HG02642 (cell line): Measurements from ENCODE around the gene ERGIC2.

Source experiments
- ATAC-seq: cut with Tn5 transposase; IDR thresholded peaks from one replicate; pipeline ENCODE4 v1.9.1; 2021; ENCODE audit warnings: mild to moderate bottlenecking; ENCODE audit not compliant: unreplicated experiment, poor library complexity

The ERGIC2 gene

DNA sequence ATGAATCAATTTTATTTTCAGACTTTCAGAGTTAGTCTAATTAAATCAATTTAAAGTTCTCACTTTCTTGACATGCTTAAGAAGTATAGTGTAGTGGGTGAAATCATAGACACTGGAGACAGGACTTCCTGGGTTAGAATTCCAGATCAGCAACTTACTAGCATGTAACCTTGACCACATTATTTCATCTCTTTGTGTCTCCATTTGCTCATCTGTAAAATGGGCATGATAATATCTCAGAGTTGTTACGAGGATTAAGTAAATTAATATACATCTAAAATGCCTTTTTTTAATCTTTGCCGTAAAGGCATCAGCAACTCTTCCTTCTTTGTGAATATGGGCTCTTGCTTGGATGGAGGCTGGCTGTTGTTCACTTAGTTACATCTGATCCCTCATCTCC is 1.3 kb upstream of the ERGIC2 start:
- no peak for ATAC-seq

GRCh38 chr12:29376118-29376517 is 4.9 kb downstream of the ERGIC2 start:
- ATAC-seq: no peak

- ATAC-seq: no peak
Measured at GRCh38 chr12:29374913-29375312, 6.1 kb downstream of the ERGIC2 start.

DNA sequence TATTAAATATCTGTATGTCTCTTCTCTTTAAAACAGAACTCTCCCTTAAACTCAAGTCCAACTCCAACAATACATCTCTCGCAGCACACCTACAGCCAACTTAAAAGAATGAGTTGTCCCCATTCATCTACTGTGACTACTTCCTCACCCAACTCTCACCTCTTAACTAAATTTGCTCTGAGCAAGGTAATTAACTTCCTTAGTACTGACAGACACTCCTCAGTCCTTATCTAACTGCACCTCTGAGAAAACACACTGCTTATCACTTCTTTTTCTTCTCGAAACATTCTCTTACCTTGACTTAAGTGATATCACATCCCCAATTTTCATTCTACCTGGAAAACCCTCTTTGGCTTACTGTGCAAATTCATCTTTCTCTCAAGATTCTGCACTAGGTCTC is 7.0 kb downstream of the ERGIC2 start:
- no peak for ATAC-seq

DNA sequence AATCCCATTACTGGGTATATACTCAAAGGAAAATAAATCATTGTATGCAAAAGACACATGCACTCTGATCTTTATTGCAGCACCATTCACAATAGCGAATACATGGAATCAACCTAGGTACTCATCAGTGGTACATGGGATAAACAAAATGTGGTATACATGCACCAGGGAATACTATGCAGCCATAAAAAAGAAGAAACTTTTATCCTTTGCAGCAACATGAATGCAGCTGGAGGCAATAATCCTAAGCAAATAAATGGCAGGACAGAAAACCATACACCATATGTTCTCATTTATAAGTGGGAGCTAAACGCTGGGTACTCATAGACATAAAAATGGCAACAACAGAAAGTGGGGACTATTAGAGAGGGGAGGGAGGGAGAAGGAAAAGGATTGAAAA is 15.9 kb downstream of the ERGIC2 start:
- no peak for ATAC-seq

- no peak for ATAC-seq
Measured at GRCh38 chr12:29354954-29355353, 26.0 kb downstream of the ERGIC2 start.

- ATAC-seq: no peak
Measured at GRCh38 chr12:29350080-29350479, 30.9 kb downstream of the ERGIC2 start.

DNA sequence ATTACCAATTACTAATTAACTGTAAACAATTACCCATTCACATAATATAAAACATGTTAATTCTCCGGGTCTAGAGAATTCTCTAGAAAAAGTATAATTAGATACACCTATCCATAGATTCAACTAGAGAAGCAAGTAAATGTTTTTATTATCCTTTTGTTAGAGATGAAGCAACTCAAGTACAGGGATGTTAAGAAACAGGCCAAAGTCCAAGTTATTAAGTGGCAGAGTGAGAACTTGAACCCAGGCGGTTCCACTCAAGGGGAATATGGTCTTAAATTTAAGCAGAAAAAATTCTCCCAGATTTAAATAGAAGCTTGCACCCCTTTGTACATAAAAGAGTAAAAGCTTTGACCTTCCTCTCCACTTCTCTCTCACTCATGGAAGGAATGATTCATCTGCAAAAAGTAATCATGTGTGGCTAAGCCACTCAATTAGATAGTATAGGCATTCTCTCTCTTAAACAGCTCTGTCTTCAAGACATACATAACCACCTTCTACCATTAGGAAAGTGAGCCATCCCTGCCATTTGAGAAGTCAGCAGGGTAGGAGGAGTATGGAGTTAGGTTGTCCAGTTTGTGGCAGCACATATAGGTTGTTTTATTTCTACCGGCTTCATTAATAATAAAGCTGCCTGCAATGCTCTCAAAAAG is 34.1 kb downstream of the ERGIC2 start:
- ATAC-seq: no peak

DNA sequence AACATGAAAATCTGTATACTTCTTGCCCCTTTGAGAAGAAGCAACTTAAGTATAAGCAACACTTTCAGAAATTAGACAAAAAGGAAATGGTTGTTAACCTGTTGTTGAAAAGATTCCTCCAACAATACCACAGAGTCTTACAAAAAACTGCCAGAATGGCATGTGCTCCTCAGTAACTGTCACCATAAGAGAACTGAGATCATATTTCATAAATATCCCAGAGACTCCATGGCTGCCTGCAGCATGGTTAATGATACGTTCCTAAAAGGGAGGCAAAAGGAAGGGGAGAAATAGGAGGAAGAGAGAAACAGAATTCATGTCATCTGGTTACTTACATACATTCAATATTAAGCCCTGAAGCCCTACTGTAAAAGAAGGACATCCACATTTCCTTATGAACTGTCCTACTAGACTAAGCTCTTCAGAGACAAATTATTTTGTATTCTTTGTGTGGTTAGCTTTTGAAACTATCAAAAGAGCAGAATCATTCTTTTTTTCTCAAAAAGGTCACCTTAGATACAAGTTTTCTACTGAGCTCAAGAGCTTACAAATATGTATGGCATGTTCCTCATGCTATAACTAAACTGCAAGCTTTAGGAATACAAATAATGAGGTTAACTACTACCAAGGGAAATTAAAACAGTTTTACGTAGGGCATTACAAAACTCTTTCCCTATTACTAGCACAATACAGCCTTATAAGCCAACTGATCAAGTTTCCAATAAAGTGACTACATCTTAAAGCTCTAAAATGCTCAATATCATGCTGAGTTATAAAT is 37.8 kb downstream of the ERGIC2 start:
- ATAC-seq: no peak

DNA sequence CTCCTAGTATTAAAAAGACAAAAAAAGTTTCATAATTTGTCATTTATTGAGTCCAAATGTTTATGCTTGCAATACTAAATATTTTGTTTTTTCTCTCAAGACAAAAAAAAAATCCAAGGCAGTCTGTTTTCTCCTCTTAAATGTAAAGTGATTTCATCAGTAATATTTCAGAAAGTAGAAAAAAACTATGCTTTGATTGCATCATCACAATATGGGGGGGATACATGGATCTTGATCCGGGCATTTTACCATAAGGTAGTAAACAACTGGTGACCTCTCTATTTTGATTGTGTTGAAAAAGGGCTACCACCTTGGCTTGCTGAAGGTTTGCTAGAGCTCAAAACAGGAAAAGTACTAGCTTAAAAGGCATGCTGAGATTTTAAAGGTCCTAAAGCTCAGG is 43.6 kb downstream of the ERGIC2 start:
- no peak for ATAC-seq

DNA sequence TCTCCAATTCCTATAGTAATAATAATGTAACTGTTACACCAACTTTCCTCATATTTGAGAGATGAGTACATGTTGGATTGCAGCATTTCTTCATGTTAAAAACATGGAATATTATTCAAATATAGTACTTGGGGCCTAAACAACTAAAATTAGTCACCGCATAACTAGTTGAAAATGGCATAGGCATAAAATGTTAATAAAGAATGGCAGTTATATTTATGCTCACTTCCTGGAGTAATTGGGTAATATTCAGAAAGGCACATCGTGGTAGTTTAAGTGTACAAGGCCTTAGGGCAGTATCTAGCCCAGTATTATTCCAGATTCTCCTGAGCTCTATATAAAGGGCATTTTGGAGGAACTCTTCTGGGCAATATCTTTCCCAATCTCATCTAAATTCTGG is 46.0 kb downstream of the ERGIC2 start:
- no peak for ATAC-seq

DNA sequence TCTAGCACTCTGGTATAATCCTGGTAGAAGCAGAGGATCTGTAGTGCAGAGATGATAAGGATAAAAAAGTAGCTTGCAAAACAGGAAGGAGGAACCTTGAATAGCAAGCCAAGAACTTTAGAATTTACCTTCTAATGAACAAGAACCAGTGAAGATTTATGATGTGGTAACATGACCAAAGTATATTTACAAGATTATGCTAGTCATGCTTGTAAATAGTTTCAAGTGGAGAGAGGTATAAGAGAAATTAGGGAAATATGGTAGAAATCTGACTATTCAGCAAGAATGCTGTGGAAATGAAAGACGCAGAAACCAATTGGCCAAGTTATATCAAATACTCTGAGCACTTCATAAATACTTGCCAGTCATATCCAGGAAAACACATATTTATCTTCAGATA is 47.8 kb downstream of the ERGIC2 start:
- no peak for ATAC-seq

DNA sequence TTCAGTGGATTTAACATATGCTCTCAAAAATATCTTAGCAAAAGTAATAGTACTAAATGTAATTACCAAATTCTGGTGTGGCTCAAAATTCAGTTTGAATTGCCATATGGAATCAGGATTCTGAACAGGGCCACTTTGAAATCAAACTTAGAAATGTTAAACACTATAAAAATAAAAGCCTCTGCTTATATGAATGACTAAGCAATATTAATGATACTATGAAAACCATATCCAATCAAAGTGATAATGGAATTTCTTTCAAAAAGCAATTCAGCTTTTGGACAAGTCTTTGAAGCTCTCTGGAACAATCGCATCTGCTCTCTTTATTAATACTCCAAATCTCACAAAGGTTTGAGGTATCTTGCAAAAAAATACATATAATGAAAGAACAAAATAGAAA is 51.6 kb downstream of the ERGIC2 start:
- no peak for ATAC-seq

- ATAC-seq: no peak
Measured at GRCh38 chr12:29322157-29322556, 58.8 kb downstream of the ERGIC2 start.

DNA sequence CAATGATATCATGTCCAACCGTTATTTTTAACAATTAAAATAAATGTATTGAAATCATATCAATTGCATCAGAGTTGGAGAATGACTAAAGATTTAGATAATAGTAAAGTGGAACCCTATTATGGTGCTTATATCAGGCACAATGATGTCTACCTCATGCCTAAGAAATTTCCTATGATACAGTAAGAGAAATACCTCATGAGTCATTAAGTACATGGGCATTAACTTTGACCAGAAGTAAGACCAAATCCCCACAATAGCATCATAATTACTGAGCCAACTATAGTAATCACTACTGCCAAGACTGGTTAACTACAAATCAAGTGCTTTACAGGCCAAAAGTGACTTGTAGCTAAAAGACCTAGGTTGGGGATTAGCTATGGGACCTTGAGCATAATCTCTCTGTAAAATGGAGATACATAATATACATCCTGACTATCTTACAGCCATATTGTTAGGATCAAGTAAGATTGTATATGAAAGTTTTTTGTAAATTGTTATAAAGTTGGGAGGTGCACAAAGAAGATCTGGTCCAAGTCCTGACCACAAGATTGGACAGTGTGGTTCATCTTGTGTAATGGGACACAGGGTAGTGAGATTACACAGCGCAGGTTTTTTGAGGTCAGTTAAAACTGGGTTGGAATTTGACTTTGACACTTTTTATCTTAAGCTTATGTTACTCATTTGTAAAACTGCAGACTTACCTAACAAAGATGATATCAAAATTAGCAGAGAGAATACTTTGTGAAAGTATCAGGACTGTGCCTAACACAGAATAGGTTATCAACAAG is 60.5 kb downstream of the ERGIC2 start:
- no peak for ATAC-seq

- ATAC-seq: peak; percentile 100
Measured at GRCh38 chr12:29317556-29318363, 63.2 kb downstream of the ERGIC2 start.

DNA sequence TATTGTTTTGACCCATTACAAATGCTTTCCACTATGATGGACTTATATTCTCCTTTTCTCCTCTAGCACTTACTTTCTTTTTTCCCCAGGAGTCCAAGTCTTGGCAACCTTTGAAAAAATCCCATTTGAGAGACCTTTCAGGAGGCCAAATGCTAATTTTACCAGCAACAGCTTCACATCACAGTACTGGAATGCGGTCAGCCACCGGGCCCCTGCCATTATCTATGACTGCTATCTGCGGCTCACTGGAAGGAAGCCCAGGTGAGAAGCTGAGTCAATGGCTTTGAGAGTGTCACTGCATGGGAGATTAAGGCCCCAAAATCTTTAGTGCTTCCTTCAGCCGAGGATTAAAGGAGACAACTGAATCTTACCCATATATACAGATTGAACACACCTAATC is 64.2 kb downstream of the ERGIC2 start:
- no peak for ATAC-seq

GRCh38 chr12:29314416-29314815 is 66.6 kb downstream of the ERGIC2 start:
- no peak for ATAC-seq

DNA sequence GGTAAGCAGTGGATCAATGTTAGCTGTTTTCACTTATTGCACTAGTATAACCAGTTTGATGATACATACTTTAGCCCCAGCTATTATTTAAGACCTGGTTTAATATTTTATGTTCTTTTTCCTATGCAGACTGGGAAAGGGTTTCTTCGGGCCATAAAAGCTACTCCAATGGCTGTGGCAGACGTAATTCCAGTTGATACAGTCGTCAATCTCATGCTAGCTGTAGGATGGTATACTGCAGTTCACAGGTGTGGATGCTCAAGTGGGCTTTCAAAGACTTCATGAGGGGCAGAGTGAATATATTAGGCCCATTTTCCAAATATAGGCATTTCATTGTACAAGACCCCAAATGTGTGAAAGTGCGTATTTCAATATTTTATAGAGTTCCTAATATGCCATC is 70.1 kb downstream of the ERGIC2 start:
- no peak for ATAC-seq

- ATAC-seq: no peak
Measured at GRCh38 chr12:29309320-29309902, 71.6 kb downstream of the ERGIC2 start.
